Glutamatergic neuron (in vitro differentiated cells): ENCODE data around the gene RFX2. TPM values are rescaled to one million over a fixed set of nuclear protein-coding genes. Genes with fewer than 3 reads are reported as not detected.

ENCODE experiments used
- DNase-seq: peaks from one replicate; pipeline ENCODE4 v3.0.0; 2022
- H3K27ac Mint-ChIP-seq: one replicate; pipeline ENCODE4 v1.8.0; 2020; ENCODE audit warnings: mild to moderate bottlenecking, mixed read lengths, inconsistent platforms; ENCODE audit not compliant: unreplicated experiment
- H3K27me3 Mint-ChIP-seq: one replicate; pipeline ENCODE4 v1.8.0; 2020; ENCODE audit warnings: mild to moderate bottlenecking, moderate library complexity, mixed read lengths, inconsistent platforms; ENCODE audit not compliant: unreplicated experiment
- H3K36me3 Mint-ChIP-seq: one replicate; pipeline ENCODE4 v1.8.0; 2020; ENCODE audit warnings: mild to moderate bottlenecking, mixed read lengths, inconsistent platforms; ENCODE audit not compliant: unreplicated experiment
- H3K4me1 Mint-ChIP-seq: one replicate; pipeline ENCODE4 v1.8.0; 2020; ENCODE audit warnings: mild to moderate bottlenecking, low read depth, mixed read lengths, inconsistent platforms; ENCODE audit not compliant: unreplicated experiment
- H3K4me3 Mint-ChIP-seq: one replicate; pipeline ENCODE4 v1.8.0; 2020; ENCODE audit warnings: mild to moderate bottlenecking, mixed read lengths, inconsistent platforms; ENCODE audit not compliant: unreplicated experiment
- H3K9me3 Mint-ChIP-seq: one replicate; pipeline ENCODE4 v1.8.0; 2020; ENCODE audit warnings: mild to moderate bottlenecking, moderate library complexity, mixed read lengths, inconsistent platforms; ENCODE audit not compliant: unreplicated experiment
- CTCF ChIP-seq: fragments of 200-600 bp; sonication (generic); IDR thresholded peaks from one replicate; pipeline ENCODE4 v1.5.0; 2021; ENCODE audit not compliant: partially characterized antibody, unreplicated experiment
- total RNA-seq: library from RNA; stranded (reverse); fragmentation: NEBNext Ultra II Directional; extraction: Animal tissue kit (Norgen Biotek cat#: 25700); gene quantifications from one replicate; pipeline ENCODE4 v1.2.1, GENCODE V29; 2021; ENCODE audit not compliant: unreplicated experiment

Gene RFX2
- total RNA-seq, 1 donor from 2014 or later: 4.3 TPM

DNA sequence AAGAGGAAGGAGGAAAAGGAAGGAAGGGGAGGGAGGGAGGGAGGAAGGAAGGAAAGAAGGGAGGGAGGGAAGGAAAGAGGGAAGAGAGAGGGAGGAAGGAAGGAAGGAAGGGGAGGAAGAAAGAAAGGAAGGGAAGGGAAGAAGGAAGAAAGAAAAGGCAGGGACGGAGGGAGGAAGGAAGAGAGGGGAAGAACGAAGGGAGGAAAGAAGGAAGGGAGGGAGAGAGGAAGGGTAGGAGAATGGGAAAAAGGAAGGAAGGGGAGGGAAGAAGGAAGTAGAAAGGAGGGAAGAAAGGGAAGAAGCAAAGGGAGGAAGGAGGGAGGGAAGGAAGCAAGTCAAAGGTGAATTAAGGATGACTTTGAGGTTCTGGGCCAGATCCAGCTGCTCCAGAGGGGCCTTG is 28.2 kb upstream of the RFX2 start:
- Mint-ChIP-seq H3K9me3 (no peaks in the 10 kb centered on the region), H3K27ac (no peak overlapping the region), H3K4me3 (no peak overlapping the region)

DNA sequence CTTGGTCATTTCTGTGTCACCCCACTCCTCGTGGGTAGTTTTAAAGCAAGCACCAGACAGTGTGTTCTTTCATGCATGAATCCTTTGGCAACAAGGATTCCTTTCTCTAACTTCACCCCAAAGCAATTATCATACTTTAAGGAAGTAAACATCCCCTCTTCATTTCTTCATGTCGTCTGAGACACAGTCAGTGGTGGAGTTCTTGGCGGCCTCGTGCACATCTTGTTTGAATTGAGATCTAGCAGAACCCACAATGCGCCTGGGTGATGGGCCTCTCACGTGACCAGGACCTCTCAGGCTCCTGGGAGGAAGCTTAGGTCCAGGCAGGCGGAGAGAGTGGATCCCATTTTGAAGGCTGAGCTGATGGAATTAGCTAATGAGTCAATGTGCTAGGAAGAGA is 27.8 kb upstream of the RFX2 start:
- H3K36me3 Mint-ChIP-seq: no peaks in the 10 kb centered on the region
- no peaks in the 10 kb centered on the region for H3K4me1 Mint-ChIP-seq
- no peaks in the 10 kb centered on the region for H3K9me3 Mint-ChIP-seq
- no peak overlapping the region for H3K27ac Mint-ChIP-seq
- no peak for TF ChIP-seq CTCF
- no peak overlapping the region for H3K4me3 Mint-ChIP-seq
- H3K27me3 Mint-ChIP-seq: no peaks in the 10 kb centered on the region
- DNase-seq: no peak

More for the DNA sequence above, 28.2 kb upstream of the RFX2 start:
- Mint-ChIP-seq H3K27me3 (no peaks in the 10 kb centered on the region), H3K36me3 (no peaks in the 10 kb centered on the region), H3K4me1 (no peaks in the 10 kb centered on the region)
- TF ChIP-seq CTCF: no peak
- DNase-seq: no peak

GRCh38 chr19:6133231-6133630 is 22.9 kb upstream of the RFX2 start:
- no peak for TF ChIP-seq CTCF
- Mint-ChIP-seq H3K36me3 (no peaks in the 10 kb centered on the region), H3K4me3 (no peak overlapping the region)

DNA sequence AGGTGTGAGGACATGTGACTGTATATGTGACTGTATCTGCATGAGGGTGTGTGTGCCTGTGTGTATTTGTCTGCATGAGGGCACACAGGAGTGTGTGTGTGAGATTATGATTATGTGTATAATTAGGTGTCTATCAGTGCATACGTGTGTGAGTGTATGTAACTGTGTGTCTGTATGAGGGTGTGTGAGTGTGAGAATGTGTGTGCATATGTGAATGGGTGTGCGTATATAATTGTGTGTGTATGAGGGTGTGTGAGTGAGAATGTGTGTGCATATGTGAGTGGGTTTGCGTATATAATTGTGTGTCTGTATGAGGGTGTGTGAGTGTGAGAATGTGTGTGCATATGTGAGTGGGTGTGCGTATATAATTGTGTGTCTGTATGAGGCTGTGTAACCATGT is 22.2 kb upstream of the RFX2 start:
- Mint-ChIP-seq H3K9me3 (no peaks in the 10 kb centered on the region), H3K36me3 (peaks cover 3% of the 10 kb centered on the region), H3K27me3 (no peaks in the 10 kb centered on the region), H3K4me3 (no peak overlapping the region), H3K27ac (no peak overlapping the region), H3K4me1 (no peaks in the 10 kb centered on the region)
- TF ChIP-seq CTCF: no peak
- no peak for DNase-seq

More at GRCh38 chr19:6133231-6133630, 22.9 kb upstream of the RFX2 start:
- H3K4me1 Mint-ChIP-seq: no peaks in the 10 kb centered on the region
- H3K27ac Mint-ChIP-seq: no peak overlapping the region
- no peaks in the 10 kb centered on the region for H3K9me3 Mint-ChIP-seq
- H3K27me3 Mint-ChIP-seq: no peaks in the 10 kb centered on the region
- no peak for DNase-seq

- Mint-ChIP-seq H3K9me3 (peaks cover 3% of the 10 kb centered on the region), H3K27ac (no peak overlapping the region)
- no peak for TF ChIP-seq CTCF
Measured at GRCh38 chr19:6127716-6128335, 17.5 kb upstream of the RFX2 start.

More at GRCh38 chr19:6127716-6128335, 17.5 kb upstream of the RFX2 start:
- Mint-ChIP-seq H3K27me3 (peaks cover 5% of the 10 kb centered on the region), H3K36me3 (peaks cover 3% of the 10 kb centered on the region), H3K4me1 (no peaks in the 10 kb centered on the region), H3K4me3 (no peak overlapping the region)
- DNase-seq: no peak
